Limb (tissue), 2 donors: ENCODE measurements around the gene ATP9A.
"Not testable (repeated sequence)": the region's sequence is repeated elsewhere in the genome, so short reads cannot be mapped to it uniquely, and the experiment has no call there.

Experiments
- DNase-seq, 2 donors: peaks; one replicate each; pipeline ENCODE4 v3.0.0-alpha.2; 2016; ENCODE audit errors: extremely low spot score in 2 of 2

ATP9A gene

DNA sequence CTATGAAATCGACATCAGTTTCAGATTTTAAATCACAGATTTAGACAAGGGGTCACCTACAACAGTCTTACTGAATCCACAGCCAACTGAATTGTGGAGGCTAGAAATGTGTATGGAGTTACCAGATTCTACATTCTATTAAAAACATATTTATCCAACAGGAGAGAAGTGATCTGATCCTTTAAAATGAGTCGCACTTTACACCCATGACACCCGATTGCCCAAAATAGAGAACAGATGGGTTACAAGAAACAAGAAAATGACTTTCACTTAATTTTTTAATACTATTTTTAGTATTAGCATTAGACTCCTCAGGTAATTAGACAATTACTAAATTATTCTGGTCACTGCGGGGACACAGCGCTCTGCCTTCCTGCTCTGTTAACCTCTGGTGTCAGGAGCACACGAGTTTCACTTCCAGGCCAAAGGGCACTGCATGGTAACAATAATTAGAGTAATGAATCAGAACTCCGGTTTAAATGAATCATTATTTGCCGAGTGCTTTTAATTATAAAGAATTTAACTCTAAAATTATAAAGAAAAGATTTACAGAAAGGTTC, 108.6 kb downstream of the ATP9A start:
- no peak for DNase-seq

DNA sequence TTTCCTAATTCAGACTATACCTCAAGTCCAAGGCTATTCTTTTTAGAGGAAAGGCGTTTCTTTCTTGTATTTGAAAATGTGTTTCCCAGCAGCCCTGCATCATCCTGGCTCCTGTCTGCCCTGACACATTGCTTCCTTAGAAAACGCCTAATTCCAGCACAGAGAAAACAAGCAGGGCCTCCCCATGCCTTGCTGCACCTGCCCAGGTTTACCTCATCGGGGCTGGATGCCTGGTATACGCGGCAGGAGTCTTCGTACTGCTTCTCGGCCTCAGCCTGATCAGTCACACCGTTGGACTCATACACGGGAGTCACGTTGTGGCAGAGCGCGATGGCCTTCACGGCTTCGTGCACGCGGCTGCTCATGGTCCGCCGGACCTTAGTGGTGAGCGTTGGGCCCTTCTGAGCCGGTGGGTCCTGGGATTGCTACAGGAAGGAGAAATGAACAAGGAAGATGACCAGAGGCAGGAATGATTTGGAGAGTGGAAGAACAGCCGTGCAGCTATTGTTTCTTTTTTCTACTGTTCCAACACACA, 111.4 kb downstream of the ATP9A start:
- DNase-seq, result no peak

DNA sequence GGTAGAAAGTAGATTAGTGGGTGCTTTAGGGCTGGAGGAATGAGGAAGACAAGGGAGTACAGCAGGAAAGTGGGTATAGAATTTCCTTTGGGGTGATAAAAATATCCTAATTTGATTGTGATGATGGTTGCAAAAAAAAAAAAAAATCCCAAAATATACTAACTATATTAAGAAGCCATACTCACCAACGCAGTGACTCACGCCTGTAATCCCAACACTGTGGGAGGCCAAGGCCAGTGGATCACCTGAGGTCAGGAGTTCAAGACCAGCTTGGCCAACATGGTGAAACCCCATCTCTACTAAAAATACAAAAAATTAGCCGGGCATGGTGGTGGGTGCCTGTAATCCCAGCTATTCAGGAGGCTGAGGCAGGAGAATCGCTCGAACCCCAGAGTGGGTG, 112.1 kb downstream of the ATP9A start:
- DNase-seq, result not testable (repeated sequence)

DNA sequence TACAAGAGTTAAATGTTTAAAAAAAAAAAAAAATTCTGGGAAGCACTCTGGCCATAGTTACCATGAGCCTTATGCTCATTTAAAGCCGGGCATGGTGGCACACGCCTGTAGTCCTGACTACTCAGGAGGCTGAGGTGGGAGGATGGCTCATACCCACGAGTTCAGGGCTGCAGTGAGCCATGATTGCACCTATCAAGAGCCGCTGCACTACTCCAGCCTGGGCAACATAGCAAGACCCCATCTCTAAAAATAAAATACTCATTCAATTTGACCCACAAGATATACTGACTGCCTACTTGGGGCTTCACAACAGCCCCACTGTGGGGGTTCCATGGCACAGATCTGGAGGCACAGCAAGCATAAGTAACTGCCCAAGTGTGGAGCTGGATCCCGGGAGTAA, 113.7 kb downstream of the ATP9A start:
- no peak for DNase-seq

DNA sequence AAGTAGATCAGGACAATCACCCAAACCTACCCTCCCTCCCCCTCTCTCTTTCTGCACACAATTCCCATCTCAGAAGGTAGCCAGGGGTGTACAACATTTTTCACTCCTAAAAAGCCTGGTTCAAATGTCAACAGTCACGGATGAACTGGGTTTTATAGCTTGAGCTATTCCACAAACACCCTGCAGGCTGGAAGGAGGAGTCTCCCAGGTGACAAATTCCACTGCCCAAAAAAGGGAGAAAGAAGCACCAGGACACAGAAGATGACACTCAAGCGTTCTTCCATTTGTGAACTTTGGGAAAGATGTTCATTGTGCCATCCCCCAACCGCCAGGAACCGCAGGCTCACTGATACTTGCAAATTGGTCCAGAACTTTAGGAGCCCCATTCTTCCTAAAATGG, 114.1 kb downstream of the ATP9A start:
- DNase-seq, result no peak

DNA sequence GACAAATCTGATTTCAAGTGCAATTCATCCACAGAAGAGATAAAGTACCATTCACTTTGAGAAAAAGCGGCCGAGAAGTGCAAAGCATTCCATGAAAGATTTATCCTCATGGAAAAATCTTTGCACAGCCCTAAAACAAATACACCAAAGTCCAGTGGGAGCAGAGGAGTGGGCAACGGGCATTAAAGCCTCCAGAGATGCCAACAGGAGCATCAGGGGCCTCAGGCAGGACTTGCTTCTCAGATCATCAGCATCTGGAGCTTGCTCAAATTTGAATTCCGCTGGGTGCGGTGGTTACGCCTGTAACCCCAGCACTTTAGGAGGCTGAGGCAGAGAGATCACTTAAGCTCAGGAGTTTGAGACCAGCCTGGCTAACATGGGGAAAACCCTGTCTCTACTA, 115.0 kb downstream of the ATP9A start:
- no peak for DNase-seq

DNA sequence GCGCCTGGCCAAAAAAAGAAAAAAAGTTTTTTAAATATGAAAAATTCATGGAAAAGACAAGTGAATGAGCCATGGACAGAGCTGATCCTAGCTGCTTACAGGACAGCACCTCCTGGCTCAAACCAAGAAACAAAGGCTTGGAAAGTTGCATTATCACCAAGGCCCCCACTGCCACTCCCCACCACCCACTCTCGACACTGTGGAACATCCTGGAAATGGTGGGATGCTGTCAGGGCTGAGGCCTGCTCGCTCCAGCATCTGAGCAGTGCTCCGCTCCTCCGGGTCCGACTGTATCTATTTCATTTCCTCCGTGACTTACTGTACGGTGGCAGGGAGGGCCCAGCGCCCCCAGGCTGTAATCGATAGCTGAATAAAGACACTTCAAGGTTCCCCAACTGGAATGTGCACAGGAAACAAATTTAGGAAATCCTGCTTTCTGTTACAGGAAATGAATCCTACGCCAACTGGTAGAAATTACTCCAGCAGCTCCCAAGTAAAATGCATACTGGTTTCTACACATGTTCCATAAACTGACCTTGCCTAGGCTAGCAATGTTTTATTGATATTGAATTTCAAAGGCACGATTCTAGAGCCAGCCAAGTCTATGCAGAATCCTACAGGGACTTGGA, 116.2 kb downstream of the ATP9A start:
- DNase-seq, result peak in 1 of 2 donors; percentile 38

DNA sequence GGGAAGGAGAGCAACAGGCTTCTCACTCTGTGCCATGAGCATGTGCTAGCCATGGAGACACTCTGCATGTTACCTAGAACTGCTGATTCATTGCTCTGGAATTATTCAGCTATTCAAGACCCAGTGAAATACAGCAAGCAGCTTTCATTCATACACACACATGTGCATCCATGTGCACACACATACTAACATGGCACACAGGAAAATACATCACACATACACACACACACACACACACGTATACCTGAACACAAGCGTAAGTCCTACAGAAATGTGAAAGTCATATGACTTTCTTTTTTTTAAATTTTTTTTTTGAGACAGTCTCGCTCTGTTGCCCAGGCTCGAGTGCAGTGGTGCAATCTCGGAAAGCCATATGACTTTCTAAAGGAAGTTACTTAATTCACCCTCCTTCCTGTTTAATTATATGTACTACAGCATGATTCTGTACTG, 117.5 kb downstream of the ATP9A start:
- no peak for DNase-seq

DNA sequence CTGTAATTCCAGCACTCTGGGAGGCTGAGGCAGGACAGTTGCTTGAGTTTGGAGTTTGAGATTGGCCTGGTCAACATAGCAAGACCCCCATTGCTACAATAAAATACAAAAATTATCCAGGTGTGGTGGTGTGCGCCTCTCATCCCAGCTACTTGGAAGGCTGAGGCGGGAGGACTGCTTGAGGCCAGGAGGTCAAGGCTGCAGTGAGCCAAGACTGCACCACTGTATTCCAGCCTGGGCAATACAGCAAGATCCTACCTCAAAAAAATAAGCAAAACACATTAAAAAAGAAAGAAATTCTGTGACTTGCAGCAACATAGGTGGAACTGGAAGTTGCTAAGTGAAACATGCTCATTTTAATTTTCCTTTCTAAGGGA, 119.6 kb downstream of the ATP9A start:
- DNase-seq, result no peak

DNA sequence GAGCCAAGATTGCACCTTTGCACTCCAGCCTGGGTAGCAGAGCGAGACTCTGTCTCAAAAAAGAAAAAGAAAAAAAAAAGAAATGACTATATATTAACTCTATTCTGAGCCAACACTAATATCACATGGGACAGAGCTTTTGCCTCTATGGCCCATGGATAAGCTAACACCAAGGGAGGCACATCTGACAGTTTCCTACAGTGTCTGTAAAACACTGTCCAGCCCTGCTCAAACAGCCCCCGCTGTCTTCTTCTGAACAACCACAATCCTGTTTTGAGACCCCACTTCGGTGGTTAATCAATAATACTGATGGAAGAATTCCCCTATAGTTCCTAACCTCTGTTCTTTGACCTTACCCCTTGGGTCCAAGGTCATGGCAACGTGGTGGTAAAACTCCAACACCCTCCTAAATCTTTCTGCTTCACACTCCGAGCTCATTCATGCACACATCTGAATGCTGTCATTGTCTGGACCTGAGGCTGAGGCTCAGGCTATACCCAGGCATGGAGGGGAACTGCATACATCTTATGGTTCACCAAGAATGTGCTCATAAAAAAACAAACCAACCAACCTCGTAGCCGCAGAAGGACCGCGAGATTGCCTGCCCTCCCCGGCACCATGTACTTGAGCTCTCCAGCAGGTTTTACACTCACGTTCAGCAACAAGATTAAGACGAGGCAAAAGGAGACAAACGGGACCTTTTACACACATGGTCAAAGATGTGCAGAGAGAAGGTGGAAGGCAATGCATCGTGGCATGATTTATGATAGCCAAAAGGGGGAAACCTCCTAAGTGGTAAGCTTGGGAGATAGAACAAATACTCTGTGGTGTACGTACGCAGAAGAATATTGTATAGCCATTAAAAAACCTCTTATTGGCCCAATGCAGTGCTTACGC, 120.3 kb downstream of the ATP9A start:
- DNase-seq, result no peak

DNA sequence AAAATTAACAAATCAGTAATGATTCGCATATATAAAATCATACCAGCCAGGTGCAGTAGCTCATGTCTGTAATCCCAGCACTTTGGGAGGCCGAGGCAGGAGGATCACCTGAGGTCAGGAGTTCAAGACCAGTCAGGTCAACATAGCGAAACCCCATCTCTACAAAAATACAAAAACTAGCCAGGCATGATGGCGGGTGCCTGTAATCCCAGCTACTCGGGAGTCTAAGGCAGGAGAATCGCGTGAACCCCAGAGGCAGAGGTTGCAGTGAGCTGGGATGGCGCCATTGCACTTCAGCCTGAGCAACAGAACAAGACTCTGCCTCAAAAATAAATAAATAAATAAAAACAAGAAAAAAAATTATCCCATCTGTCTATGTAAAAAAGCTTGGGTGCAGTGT, 124.4 kb downstream of the ATP9A start:
- DNase-seq, result not testable (repeated sequence)

DNA sequence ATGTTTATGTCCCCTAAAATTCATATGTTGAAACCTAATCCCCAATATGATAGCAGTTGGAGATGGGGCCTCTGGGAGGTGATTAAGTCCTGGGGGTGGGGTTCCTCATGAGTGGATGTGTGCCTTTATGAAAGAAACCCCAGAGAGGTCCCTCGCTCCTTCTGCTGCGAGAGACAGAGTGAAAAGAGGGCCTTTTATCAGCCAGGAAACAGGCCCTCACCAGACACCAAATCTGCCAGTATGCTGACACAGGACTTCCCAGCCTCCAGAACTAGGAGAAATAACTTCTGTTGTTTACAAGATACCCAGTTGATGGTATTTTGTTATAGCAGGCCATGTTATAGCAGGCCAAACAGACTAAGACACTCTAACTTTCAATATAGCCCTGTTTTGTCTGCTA, 124.8 kb downstream of the ATP9A start:
- DNase-seq, result no peak

DNA sequence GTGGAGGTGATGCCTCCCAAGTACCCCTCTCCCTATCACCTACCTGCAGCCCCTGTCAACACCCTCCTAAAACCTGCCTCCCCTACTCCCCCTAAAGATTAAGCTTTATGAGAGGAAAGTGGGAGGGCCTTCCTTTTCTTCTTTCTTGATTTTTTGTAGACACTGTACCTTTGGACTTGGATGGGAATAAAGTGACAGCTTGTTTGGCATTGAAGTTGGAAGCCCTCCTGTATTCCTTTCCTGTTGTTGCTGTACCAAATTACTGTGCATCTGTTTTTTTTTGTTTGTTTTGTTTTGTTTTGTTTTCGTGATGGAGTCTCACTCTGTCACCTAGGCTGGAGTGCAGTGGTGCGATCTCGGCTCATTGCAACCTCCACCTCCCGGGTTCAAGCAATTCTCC, 126.3 kb downstream of the ATP9A start:
- no peak for DNase-seq

DNA sequence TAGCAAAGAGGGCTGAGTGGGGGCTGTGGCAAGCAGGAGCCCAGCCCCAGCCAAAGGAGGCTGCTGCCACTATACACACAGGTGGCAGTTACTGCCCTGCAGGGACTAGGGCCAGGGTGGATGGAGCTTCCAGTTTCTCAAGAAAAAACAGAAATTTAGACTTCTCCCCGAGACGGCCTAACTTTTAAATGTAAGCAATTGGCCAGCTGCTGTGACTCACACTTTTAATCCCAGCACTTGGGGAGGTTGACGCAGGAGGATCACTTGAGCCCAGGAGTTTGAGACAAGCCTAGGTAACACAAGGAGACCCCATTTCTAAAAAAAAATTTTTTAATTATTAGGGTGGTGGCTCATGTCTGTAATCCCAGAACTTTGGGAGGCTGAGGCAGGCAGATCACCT, 127.4 kb downstream of the ATP9A start:
- no peak for DNase-seq

DNA sequence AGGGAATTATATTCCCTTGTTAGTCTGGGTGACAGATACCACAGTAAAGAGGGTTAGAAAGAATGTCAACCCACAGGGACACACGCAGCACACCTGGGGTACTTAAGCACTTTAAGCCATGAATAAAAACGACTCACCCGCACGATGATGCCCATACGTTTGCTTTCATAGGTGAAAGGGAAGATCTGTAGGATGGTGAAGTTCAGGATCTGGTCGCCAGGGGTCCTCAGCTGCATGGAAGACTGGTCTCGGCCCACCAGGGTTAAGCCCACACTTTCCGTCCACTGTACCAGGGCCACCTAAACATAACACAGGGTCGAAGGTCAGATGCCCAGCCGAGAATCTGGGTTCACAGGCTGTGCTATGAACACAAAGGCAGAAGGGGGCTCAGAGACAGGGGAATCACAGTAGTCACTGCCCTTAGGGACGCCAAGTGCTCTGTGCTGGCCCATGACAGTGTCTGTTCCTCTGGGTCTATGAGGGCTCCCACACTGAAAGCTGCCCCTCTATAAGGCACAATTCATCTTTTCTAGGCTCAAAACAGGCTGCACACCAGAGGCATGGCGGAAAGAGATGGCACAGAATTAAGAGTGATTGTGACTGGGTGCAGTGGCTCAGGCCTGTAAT, 128.9 kb downstream of the ATP9A start:
- DNase-seq, result peak in 1 of 2 donors; percentile 85

DNA sequence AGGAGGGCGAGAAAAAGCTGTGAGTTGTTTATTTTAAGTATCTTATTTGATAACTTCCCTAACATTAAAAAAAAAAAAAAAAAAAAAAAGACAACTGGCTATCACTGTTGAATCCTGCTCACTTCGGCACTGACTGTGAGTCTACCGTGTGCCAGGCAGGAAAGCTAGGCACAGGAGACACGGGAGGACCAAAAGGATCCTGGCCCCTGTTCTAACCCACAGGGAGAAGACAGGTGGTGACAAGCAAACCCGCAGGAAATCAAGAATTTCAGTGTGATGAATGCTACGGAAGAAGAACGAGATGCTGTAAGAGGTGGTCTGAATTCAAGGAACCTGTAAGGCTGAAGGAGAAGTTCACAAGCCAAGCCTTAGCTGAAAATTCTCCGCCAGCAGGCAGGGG, 130.9 kb downstream of the ATP9A start:
- DNase-seq, result no peak

DNA sequence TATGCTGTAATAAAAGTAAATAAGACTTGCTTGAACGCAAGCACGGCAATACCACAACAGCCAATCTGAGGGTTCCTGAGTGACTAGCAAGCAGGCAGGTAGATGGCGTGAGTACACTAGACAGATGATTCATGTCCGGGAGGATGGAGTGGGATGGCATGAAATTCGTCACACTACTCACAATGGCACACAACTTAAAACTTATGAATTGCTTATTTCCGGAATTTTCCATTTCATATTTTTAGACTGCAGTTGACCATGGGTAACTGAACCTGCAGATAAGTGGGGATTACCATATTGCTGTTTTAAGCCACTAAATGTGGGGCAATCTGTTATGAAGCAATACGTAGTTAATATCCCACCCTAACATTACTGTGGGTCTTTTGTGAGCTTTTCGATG, 132.1 kb downstream of the ATP9A start:
- DNase-seq, result no peak

DNA sequence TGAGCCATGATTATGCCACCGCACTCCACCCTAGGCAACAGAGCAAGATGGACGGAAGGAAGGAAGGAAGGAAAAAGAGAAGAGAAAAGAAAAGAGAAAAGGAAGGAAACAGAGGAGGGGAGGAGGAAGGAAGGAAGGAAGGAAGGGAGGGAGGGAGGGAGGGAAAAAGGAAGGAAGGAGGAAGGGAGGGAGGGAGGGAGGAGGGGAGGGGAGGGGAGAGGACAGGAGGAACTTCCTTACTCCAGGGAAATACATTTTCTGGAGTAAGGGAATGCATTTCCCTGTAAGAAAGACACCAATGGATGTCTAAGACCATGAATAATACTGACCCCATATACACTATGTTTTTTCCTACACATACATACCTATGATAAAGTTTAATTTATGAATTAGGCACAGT, 132.5 kb downstream of the ATP9A start:
- DNase-seq, result no peak

DNA sequence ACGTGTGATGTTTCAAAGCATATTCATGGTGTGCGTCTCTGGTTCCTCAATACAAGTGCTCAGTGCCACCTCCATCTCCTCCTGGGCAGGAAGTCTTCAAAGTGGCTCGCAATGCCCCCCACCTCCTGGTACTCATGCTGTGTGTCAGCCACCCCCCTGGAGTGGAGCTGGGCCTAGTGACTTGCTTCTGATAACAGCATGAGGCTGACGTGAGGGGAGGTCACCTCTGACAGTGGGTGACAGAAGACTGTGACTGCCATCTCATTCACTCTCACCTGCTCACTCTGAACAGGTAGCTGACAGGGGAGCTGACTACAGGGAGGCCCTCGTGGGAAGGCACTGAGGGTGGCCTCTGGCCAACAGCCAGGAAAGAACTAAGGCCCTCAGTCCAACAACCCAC, 133.3 kb downstream of the ATP9A start:
- no peak for DNase-seq

DNA sequence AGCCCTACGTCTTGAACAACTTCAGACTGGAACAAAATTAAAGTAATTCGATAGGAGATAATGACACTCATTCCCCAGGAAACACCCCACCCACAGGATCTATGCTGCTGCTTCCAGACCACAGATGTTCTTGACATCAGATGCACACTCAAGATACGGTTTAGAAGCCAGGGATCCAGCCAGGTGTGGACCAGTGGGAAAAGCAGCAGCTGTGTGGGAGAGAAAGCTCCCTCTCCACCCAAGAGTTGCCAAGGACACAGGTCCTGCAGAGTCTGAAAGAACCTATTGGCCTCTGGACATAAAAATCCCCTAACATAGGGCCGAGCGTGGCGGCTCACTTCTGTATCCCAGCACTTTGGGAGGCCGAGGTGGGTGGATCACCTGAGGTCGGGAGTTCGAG, 133.9 kb downstream of the ATP9A start:
- DNase-seq, result no peak

DNA sequence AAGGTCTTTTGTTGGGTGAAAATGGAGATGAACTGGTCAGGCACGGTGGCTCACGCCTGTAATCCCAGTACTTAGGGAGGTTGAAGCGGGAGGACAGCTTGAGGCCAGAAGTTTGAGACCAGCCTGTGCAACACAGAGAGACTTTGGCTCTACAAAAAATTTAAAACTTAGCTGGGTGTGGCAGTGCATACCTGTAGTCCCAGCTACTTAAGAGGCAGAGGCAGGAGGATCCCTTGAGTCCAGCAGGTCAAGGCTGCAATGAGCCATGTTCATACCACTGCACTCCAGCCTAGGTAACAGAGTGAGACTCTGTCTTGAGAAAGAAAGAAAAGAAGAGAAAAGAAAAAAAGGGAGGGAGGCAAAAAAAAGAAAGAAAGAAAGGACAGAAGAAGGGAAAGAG, 134.8 kb downstream of the ATP9A start:
- no peak for DNase-seq

DNA sequence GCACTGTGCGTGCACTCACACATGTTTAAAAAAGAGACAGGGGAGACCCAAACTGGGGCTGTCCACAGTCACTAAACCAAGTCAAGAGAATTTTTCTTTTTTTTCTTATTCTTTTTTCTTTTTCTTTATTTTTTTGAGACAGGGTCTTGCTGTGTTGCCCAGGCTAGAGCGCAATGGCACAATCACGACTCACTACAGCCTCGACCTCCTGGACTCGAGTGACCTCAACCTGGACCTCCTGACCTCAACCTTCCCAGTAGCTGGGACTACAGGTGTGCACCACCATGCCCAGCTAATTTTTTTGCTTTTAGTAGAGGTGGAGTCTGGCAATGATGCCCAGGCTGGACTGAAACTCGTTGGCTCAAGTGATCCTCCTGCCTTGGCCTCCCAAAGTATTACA, 136.2 kb downstream of the ATP9A start:
- DNase-seq, result no peak
